MCF 10A (cell line): Measurements from ENCODE around the gene SAMHD1. TPM values are rescaled to one million over a fixed set of nuclear protein-coding genes. Genes with fewer than 3 reads are reported as not detected.
"Not testable (repeated sequence)": the region's sequence is repeated elsewhere in the genome, so short reads cannot be mapped to it uniquely, and the experiment has no call there.

Source experiments
- Bru-seq: library from RNA; stranded (reverse); fragments of 400-500 nt; gene quantifications from one replicate; lab custom pipeline; 2021; lab: Mats Ljungman, UMichigan
- BruChase-seq, 2 experiments: library from RNA; stranded (reverse); fragments of 400-500 nt; gene quantifications; one replicate each; lab custom pipeline; 2021; lab: Mats Ljungman, UMichigan
- BruUV-seq: library from RNA; stranded (reverse); fragments of 400-500 nt; replicated peaks from 2 replicates; lab custom pipeline; 2021; lab: Mats Ljungman, UMichigan
- CTCF ChIA-PET: fragments of 300-600 bp; sonication (Branson Sonifier 250); formaldehyde crosslinking; extraction: SDS; loops from one replicate; lab custom pipeline; 2021; ENCODE audit warnings: antibody characterized with exemption, inconsistent platforms; lab: Yijun Ruan, JAX
- POLR2A ChIA-PET: fragments of 300-600, 350-650 bp; sonication (Branson Sonifier 250); formaldehyde crosslinking; extraction: SDS; loops from one replicate; lab custom pipeline; 2020; ENCODE audit warnings: antibody characterized with exemption, inconsistent platforms; lab: Yijun Ruan, JAX
- DNase-seq: peaks from one replicate; pipeline ENCODE4 v3.0.0-alpha.2; 2018; ENCODE audit not compliant: unreplicated experiment
- H3K27ac Mint-ChIP-seq: one replicate; pipeline ENCODE4 v1.8.0; 2022; ENCODE audit warnings: mild to moderate bottlenecking, low read depth, mixed read lengths; ENCODE audit not compliant: unreplicated experiment
- H3K27me3 Mint-ChIP-seq: one replicate; pipeline ENCODE4 v1.8.0; 2022; ENCODE audit warnings: mixed read lengths; ENCODE audit not compliant: insufficient read depth, unreplicated experiment
- H3K36me3 Mint-ChIP-seq: one replicate; pipeline ENCODE4 v1.8.0; 2022; ENCODE audit warnings: mild to moderate bottlenecking, moderate library complexity, mixed read lengths; ENCODE audit not compliant: insufficient read depth, unreplicated experiment
- H3K4me1 Mint-ChIP-seq: one replicate; pipeline ENCODE4 v1.8.0; 2022; ENCODE audit warnings: mixed read lengths; ENCODE audit not compliant: insufficient read depth, unreplicated experiment
- H3K4me3 Mint-ChIP-seq: one replicate; pipeline ENCODE4 v1.8.0; 2022; ENCODE audit warnings: mild to moderate bottlenecking, moderate library complexity, mixed read lengths; ENCODE audit not compliant: unreplicated experiment
- H3K9me3 Mint-ChIP-seq: one replicate; pipeline ENCODE4 v1.8.0; 2022; ENCODE audit warnings: mixed read lengths; ENCODE audit not compliant: unreplicated experiment
- intact Hi-C: fragments of 100-400 bp; cut with micrococcal nuclease; formaldehyde crosslinking; loops from 2 replicates; pipeline ENCODE4 v1.14.1; 2022
- long read RNA-seq: library from polyadenylated mRNA; stranded (forward); transcript quantifications from one replicate; pipeline ENCODE4 v2.0.0, GENCODE V29; 2022
- total RNA-seq: library from RNA; stranded (reverse); gene quantifications from 2 replicates; pipeline ENCODE4 v1.2.3, GENCODE V29; 2022
- TF ChIP-seq, protein P1 (sequence below): fragments of 200-600 bp; IDR thresholded peaks from one replicate; pipeline ENCODE4 v1.8.0; 2022; ENCODE audit warnings: antibody characterized with exemption, mild to moderate bottlenecking; ENCODE audit not compliant: unreplicated experiment

The SAMHD1 gene
- total RNA-seq (2.6 and 3.5 TPM in 2 replicates), Bru-seq, nascent RNA (percentile 24 among the genes with signal in this experiment), BruChase-seq, experiment 1, labeled RNA remaining after a 6-hour chase (percentile 33 among the genes with signal in this experiment), BruChase-seq, experiment 2, labeled RNA remaining after a 2-hour chase (percentile 30 among the genes with signal in this experiment)
- long read RNA-seq, full-length matches to known transcripts, result 3 of 3 reads
- long read RNA-seq, partial matches to known transcripts, result 0 of 3 reads
- long read RNA-seq, other reads (novel, unspliced or antisense), result 0 of 3 reads

DNA sequence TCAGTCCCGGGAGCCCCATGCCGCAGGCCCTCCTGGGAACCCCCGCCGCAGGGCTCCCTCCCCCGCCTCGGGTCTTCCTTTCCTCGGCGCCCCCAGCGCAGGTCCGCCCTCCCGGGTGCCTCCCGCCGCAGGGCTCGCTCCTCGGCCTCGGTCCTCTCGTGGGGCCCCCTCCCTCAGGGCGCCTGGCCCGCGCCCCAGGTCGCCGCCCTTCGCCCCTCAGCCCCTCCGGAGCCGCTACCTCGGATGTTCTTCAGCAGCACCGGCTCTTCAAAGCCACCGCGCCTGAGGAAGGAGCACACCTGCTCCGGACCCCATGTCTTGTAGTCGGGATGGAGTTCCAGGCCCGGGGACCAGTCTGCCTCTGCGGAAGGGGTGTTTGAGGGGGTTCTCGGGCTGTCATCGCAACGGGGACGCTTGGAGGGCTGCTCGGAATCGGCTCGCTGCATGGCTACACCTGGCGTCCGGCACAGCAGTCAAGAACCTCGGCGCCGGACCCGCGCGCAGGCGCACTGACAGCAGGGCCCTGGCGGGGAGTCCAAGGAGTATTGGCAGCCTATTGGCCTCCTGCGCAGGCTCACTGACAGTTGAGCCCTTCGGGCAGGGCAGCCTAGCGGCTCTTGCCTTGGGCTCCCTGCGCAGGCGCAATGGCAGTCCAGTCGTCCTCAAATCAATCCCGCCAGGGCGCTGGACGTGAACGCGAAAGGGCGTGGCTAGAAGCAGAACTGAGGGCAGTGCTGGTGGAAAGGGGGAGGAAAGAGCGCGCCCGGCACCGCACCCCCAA is at the start of gene SAMHD1:
SAMHD1 (minus strand) TSS at position 511 of the 781 bp plus-strand sequence; CDS start at position 446, 65 bp downstream.
- CTCF ChIA-PET, result interaction anchor here (0.6 kb wide), 1 partner anchor 146 kb away, joined by 4 read pairs; no protein-coding TSS in a partner anchor
- TF ChIP-seq, protein P1, sequence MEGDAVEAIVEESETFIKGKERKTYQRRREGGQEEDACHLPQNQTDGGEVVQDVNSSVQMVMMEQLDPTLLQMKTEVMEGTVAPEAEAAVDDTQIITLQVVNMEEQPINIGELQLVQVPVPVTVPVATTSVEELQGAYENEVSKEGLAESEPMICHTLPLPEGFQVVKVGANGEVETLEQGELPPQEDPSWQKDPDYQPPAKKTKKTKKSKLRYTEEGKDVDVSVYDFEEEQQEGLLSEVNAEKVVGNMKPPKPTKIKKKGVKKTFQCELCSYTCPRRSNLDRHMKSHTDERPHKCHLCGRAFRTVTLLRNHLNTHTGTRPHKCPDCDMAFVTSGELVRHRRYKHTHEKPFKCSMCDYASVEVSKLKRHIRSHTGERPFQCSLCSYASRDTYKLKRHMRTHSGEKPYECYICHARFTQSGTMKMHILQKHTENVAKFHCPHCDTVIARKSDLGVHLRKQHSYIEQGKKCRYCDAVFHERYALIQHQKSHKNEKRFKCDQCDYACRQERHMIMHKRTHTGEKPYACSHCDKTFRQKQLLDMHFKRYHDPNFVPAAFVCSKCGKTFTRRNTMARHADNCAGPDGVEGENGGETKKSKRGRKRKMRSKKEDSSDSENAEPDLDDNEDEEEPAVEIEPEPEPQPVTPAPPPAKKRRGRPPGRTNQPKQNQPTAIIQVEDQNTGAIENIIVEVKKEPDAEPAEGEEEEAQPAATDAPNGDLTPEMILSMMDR, result no peak
- intact Hi-C loops, result no loop called here
- Mint-ChIP-seq H3K27ac (peak within 1 kb of the TSS; percentile 69), H3K9me3 (no peaks in the 10 kb centered on the region), H3K27me3 (no peaks in the 10 kb centered on the region), H3K36me3 (no peaks in the 10 kb centered on the region), H3K4me3 (peak within 1 kb of the TSS; percentile 87), H3K4me1 (peaks cover 11% of the 10 kb centered on the region)
- DNase-seq, result peak; percentile 95
- BruUV-seq, result no TSS peak
- POLR2A ChIA-PET, result no interaction called here

DNA sequence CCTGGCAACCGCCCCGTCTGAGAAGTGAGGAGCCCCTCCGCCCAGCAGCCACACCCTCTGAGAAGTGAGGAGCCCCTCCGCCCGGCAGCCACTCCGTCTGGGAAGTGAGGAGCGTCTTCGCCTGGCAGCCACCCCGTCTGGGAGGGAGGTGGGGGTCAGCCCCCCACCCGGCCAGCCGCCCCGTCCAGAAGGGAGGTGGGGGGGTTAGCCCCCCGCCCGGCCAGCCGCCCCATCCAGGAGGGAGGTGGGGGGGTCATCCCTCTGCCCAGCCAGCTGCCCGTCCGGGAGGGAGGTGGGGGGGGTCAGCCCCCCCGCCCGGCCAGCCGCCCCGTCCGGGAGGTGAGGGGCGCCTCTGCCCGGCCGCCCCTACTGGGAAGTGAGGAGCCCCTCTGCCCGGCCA is 48.7 kb upstream of the SAMHD1 start:
- POLR2A ChIA-PET, BruUV-seq, CTCF ChIA-PET, H3K27ac Mint-ChIP-seq, H3K9me3 Mint-ChIP-seq, H3K4me3 Mint-ChIP-seq, H3K27me3 Mint-ChIP-seq, DNase-seq, H3K4me1 Mint-ChIP-seq: not testable (repeated sequence)
- H3K36me3 Mint-ChIP-seq, result peaks cover 29% of the 10 kb centered on the region
- intact Hi-C loops, result loop anchor here (10.0 kb wide), 1 partner anchor 535 kb away; no protein-coding TSS in a partner anchor

DNA sequence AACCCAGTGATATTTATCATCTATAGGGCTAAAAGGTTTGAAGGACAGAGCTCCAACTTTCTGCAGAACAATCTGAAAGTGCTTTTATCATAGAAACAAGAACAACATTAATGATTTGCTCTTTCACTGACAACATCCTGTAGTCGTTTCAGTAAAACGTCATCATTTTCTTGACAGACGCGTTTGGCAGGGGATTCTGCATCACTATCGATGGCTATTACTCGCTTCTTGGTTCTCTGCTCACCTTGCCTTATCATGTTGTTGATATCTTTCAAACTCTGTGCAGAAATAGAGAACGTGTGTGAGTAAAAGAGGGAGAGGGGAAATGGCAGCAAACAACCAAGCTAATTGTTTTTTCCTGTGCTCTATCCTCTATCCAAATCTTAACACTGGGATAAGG is 47.1 kb upstream of the SAMHD1 start:
- BruUV-seq, result no TSS peak
- no peaks in the 10 kb centered on the region for H3K4me1 Mint-ChIP-seq
- no peak for DNase-seq
- no peaks in the 10 kb centered on the region for H3K9me3 Mint-ChIP-seq
- peaks cover 33% of the 10 kb centered on the region for H3K36me3 Mint-ChIP-seq
- ChIA-PET CTCF (interaction anchor here (0.6 kb wide), 1 partner anchor 15 kb away, joined by 3 read pairs; no protein-coding TSS in a partner anchor), POLR2A (interaction anchor here (0.7 kb wide), 1 partner anchor 973 kb away, joined by 4 read pairs; no protein-coding TSS in a partner anchor)
- TF ChIP-seq, protein P1, result no peak
- intact Hi-C loops, result no loop called here
- H3K4me3 Mint-ChIP-seq, result no peak overlapping the region
- H3K27ac Mint-ChIP-seq, result no peak overlapping the region
- H3K27me3 Mint-ChIP-seq, result no peaks in the 10 kb centered on the region

DNA sequence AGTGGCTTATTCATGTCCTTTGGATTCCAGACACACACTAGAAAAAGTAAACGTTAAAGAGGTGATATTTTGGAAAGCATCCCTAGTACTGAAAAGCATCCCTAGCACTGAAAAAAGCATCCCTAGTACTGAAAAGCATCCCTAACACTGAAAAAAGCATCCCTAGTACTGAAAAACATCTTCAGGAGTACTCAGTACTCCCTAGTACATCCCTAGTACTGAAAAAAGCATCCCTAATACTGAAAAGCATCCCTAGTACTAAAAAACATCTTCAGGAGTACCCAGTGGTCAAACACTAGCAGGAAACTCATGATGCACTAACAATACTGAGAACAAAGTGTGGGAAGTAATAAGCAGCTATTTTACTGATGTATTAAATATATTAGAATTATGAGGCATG is 45.6 kb upstream of the SAMHD1 start:
- intact Hi-C loops, result no loop called here
- H3K36me3 Mint-ChIP-seq, result peaks cover 22% of the 10 kb centered on the region
- peaks cover 8% of the 10 kb centered on the region for H3K9me3 Mint-ChIP-seq
- H3K4me3 Mint-ChIP-seq, result no peak overlapping the region
- H3K27ac Mint-ChIP-seq, result no peak overlapping the region
- CTCF ChIA-PET, result interaction anchor here (0.7 kb wide), 1 partner anchor 1754 kb away, joined by 3 read pairs; no protein-coding TSS in a partner anchor
- TF ChIP-seq, protein P1, result no peak
- no peaks in the 10 kb centered on the region for H3K4me1 Mint-ChIP-seq
- POLR2A ChIA-PET, result interaction anchor here (1.0 kb wide), 1 partner anchor 169 kb away, joined by 3 read pairs; no protein-coding TSS in a partner anchor
- BruUV-seq, result no TSS peak
- no peaks in the 10 kb centered on the region for H3K27me3 Mint-ChIP-seq
- no peak for DNase-seq

DNA sequence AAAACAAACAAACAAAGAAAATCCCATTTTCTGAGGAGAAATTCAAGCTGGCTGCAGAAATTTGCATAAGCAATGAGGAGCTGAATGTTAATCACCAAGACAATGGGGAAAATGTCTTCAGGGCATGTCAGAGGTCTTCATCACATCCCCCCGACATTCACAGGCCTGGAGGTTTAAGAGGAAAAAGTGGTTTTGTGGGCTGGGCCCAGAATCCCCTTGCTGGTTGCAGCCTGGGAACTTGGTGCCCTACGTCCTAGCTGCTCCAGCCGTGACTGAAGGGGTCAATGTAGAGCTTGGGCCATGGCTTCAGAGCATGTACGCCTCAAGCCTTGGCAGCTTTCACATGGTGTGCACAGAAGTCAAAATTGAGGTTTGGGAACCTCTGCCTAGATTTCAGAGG is 42.7 kb upstream of the SAMHD1 start:
- BruUV-seq, DNase-seq, H3K4me3 Mint-ChIP-seq, H3K9me3 Mint-ChIP-seq, H3K4me1 Mint-ChIP-seq, CTCF ChIA-PET, intact Hi-C loops, H3K27me3 Mint-ChIP-seq, H3K27ac Mint-ChIP-seq, POLR2A ChIA-PET: not testable (repeated sequence)
- peaks cover 22% of the 10 kb centered on the region for H3K36me3 Mint-ChIP-seq
